ENCODE data around the gene EEIG1.

Gene EEIG1

DNA sequence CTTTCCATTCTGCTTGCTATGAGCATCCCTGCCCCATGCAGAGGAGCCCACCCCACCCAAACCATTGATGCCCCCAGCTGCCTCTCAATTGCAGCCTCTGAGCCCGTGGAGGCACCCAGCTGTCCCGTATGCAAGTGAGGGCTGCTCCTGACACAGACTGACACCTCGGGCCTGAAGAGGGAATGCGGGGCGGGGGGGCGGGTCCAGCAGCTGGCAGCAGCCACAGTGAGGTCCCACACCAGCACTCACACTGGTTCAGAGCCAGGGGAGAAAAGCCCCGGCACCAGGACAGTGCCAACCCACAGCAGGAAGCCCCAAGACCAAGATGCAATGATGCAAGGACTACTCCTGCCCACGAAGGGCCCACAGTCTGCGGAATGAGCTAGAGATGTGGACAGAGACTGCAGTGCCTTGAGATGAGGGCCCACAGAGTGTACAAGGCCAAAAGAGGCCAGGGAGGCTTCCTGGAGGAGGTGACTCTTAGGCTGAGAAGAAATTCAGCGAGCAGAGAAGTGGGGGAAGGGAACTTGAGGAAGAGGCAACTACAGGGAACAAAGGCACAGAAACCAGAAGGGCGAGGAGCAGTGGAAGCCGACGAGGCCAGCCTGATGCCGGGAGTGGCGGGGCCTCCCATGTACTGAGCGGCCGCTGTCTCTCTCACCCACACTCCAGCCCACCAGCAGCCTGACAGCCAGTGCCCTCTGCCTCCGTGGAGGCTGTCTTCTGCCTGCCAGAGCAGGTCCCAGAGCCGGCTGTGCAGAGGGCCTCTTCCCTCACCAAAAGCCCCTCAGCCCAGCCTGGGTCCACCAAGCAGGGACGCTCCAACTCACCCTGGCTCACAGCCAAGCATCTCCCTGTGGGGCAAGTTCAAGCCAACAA, 9.2 kb downstream of the EEIG1 start (continued):
- TF ChIP-seq TSHZ1 (tag by site-specific recombination; IDR thresholded peaks at IDR 0.05; ENCODE audit: borderline replicate concordance) (no peak), ZFP3 (tag by site-specific recombination; IDR thresholded peaks at IDR 0.05; ENCODE audit: low read depth) (no peak), SETDB1 (IDR thresholded peaks at IDR 0.05; ENCODE audit: insufficient read length, low read length) (no peak), ZNF426 (tag by site-specific recombination; IDR thresholded peaks at IDR 0.05) (no peak), ZNF747 (tag by site-specific recombination; IDR thresholded peaks at IDR 0.05) (no peak), ZFHX2 (tag by site-specific recombination; conservative IDR thresholded peaks at IDR 0.05) (peak; percentile 63), OVOL3 (tag by site-specific recombination; IDR thresholded peaks at IDR 0.05) (no peak), KLF10 (tag by site-specific recombination; IDR thresholded peaks at IDR 0.05) (no peak), ZNF341 (tag by site-specific recombination; IDR thresholded peaks at IDR 0.05; ENCODE audit: low read depth) (no peak), ZNF416 (tag by site-specific recombination; IDR thresholded peaks at IDR 0.05) (no peak), ZBTB8A (tag by site-specific recombination; IDR thresholded peaks at IDR 0.05) (peak; percentile 61), ZNF23 (tag by site-specific recombination; IDR thresholded peaks at IDR 0.05; ENCODE audit: borderline replicate concordance) (no peak), ZNF18 (tag by site-specific recombination; IDR thresholded peaks at IDR 0.05) (no peak), ZNF26 (tag by site-specific recombination; IDR thresholded peaks at IDR 0.05) (no peak)
- TF ChIP-seq, protein P1, sequence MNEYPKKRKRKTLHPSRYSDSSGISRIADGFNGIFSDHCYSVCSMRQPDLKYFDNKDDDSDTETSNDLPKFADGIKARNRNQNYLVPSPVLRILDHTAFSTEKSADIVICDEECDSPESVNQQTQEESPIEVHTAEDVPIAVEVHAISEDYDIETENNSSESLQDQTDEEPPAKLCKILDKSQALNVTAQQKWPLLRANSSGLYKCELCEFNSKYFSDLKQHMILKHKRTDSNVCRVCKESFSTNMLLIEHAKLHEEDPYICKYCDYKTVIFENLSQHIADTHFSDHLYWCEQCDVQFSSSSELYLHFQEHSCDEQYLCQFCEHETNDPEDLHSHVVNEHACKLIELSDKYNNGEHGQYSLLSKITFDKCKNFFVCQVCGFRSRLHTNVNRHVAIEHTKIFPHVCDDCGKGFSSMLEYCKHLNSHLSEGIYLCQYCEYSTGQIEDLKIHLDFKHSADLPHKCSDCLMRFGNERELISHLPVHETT (tag by site-specific recombination; IDR thresholded peaks at IDR 0.05): no peak
- TF ChIP-seq, protein P2, sequence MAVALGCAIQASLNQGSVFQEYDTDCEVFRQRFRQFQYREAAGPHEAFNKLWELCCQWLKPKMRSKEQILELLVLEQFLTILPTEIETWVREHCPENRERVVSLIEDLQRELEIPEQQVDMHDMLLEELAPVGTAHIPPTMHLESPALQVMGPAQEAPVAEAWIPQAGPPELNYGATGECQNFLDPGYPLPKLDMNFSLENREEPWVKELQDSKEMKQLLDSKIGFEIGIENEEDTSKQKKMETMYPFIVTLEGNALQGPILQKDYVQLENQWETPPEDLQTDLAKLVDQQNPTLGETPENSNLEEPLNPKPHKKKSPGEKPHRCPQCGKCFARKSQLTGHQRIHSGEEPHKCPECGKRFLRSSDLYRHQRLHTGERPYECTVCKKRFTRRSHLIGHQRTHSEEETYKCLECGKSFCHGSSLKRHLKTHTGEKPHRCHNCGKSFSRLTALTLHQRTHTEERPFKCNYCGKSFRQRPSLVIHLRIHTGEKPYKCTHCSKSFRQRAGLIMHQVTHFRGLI (tag by site-specific recombination; IDR thresholded peaks at IDR 0.05): peak; percentile 91

All from HEK293 (cell line).